HCT116 (cell line): ENCODE data around the gene CCDC92. TPM values are rescaled to one million over a fixed set of nuclear protein-coding genes. Genes with fewer than 3 reads are reported as not detected.

ENCODE experiments used
- ATAC-seq: fragments of 200-7000 bp; cut with Tn5 transposase; 2 replicates; pipeline ENCODE4 v1.9.1; 2020; ENCODE audit warnings: mild to moderate bottlenecking, moderate library complexity
- BruUV-seq: library from RNA; stranded (reverse); fragments of 400-500 nt; replicated peaks from 2 replicates; lab custom pipeline; 2021; lab: Mats Ljungman, UMichigan
- CTCF ChIA-PET: fragments of 300-600 bp; sonication (Branson Sonifier 250); formaldehyde crosslinking; loops from one replicate; lab custom pipeline; 2021; ENCODE audit warnings: antibody characterized with exemption; lab: Charles Lee
- POLR2A ChIA-PET: fragments of 300-600, 350-600 bp; sonication (Branson Sonifier 250); formaldehyde crosslinking; loops from one replicate; lab custom pipeline; 2021; ENCODE audit warnings: antibody characterized with exemption; lab: Charles Lee
- RAD21 ChIA-PET, 2 experiments: fragments of 300-600 bp; sonication (Branson Sonifier 250); formaldehyde crosslinking; loops; one replicate each; lab custom pipeline; 2023; ENCODE audit warnings: low total read pairs in 2 of 2; ENCODE audit not compliant: uncharacterized antibody in 2 of 2, unreplicated experiment in 2 of 2, low non-redundant PET in 1 of 2; lab: Charles Lee
- DNase-seq: peaks from one replicate; pipeline ENCODE4 v3.0.0-alpha.2; 2010; ENCODE audit warnings: low read depth, low spot score
- H2AFZ ChIP-seq: fragments of 200-600 bp; shearing (Covaris generic), sonication (generic); 2 replicates; pipeline ENCODE4 v1.6.1; 2017; ENCODE audit warnings: low read depth, mixed run types, mixed read lengths, antibody characterized with exemption, low read length; ENCODE audit not compliant: poor library complexity, severe bottlenecking
- H3K27ac ChIP-seq: 2 replicates; pipeline ENCODE4 v1.5.1; 2012; ENCODE audit warnings: low read depth, low read length
- H3K27me3 ChIP-seq: fragments of 200-600 bp; sonication (generic); 2 replicates; pipeline ENCODE4 v1.6.1; 2016; ENCODE audit warnings: mixed run types, low read length, mixed read lengths; ENCODE audit not compliant: insufficient read depth
- H3K36me3 ChIP-seq, 2 experiments: fragments of 200-500 bp in 1 of 2; fragments of 200-600 bp in 1 of 2; sonication (Bioruptor generic) in 1 of 2; sonication (generic) in 1 of 2; 2 replicates each; pipeline versions ENCODE4 v1.5.1 to v1.6.1; 2014 to 2016; ENCODE audit warnings: low read length in 2 of 2, inconsistent platforms in 1 of 2, mixed read lengths in 1 of 2, mixed run types in 1 of 2; ENCODE audit not compliant: insufficient read depth in 2 of 2, control insufficient read depth in 1 of 2
- H3K4me1 ChIP-seq, 2 experiments: fragments of 200-600 bp in 1 of 2; sonication (generic) in 1 of 2; 2 replicates each; pipeline versions ENCODE4 v1.5.1 to v1.6.1; 2012 to 2017; ENCODE audit warnings: low read length in 2 of 2, inconsistent platforms in 1 of 2, mild to moderate bottlenecking in 1 of 2, mixed read lengths in 1 of 2, mixed run types in 1 of 2, moderate library complexity in 1 of 2; ENCODE audit not compliant: insufficient read depth in 2 of 2, control insufficient read depth in 1 of 2
- H3K4me2 ChIP-seq: fragments of 200-600 bp; sonication (generic); 2 replicates; pipeline ENCODE4 v1.6.1; 2017; ENCODE audit warnings: mixed run types, low read length, mixed read lengths
- H3K4me3 ChIP-seq, 2 experiments: fragments of 200-600 bp in 1 of 2; sonication (generic) in 1 of 2; replicated peaks in 1 of 2; 2 replicates each; pipeline ENCODE4 v1.5.1; 2011 to 2016; ENCODE audit warnings: low read length in 2 of 2, control low read depth in 1 of 2, low read depth in 1 of 2, mild to moderate bottlenecking in 1 of 2, mixed read lengths in 1 of 2, mixed run types in 1 of 2
- H3K79me2 ChIP-seq: fragments of 200-600 bp; sonication (generic); 2 replicates; pipeline ENCODE4 v1.6.1; 2017; ENCODE audit warnings: mild to moderate bottlenecking, mixed run types, low read length, moderate library complexity, mixed read lengths; ENCODE audit not compliant: insufficient read depth
- H3K9ac ChIP-seq: fragments of 200-600 bp; sonication (generic); 2 replicates; pipeline ENCODE4 v1.6.1; 2016; ENCODE audit warnings: low read length, mixed read lengths
- H3K9me2 ChIP-seq: fragments of 200-600 bp; sonication (generic), shearing (Covaris generic); 2 replicates; pipeline ENCODE4 v1.6.1; 2017; ENCODE audit warnings: mixed run types, mild to moderate bottlenecking, moderate library complexity; ENCODE audit not compliant: insufficient read depth
- H3K9me3 ChIP-seq, 2 experiments: fragments of 200-500 bp in 1 of 2; fragments of 200-600 bp in 1 of 2; sonication (Bioruptor generic) in 1 of 2; sonication (generic) in 1 of 2; 2 replicates each; pipeline ENCODE4 v1.6.1; 2014 to 2017; ENCODE audit warnings: low read length in 2 of 2, mixed read lengths in 2 of 2, inconsistent platforms in 1 of 2, low read depth in 1 of 2, mild to moderate bottlenecking in 1 of 2, mixed run types in 1 of 2, moderate library complexity in 1 of 2; ENCODE audit not compliant: control insufficient read depth in 1 of 2, insufficient read depth in 1 of 2
- H4K20me1 ChIP-seq: fragments of 200-600 bp; sonication (generic), shearing (Covaris generic); 2 replicates; pipeline ENCODE4 v1.6.1; 2017; ENCODE audit warnings: mixed run types, mild to moderate bottlenecking, moderate library complexity; ENCODE audit not compliant: insufficient read depth
- ATF3 ChIP-seq: IDR thresholded peaks from 2 replicates; pipeline ENCODE4 v1.6.1; 2012
- EGR1 ChIP-seq: IDR thresholded peaks from 2 replicates; pipeline ENCODE4 v1.6.1; 2012; ENCODE audit warnings: low read depth
- EZH2phosphoT487 ChIP-seq: fragments of 200-600 bp; IDR thresholded peaks from 2 replicates; pipeline ENCODE4 v1.6.1; 2018; ENCODE audit warnings: antibody characterized with exemption, borderline replicate concordance
- FOSL1 ChIP-seq: IDR thresholded peaks from 2 replicates; pipeline ENCODE4 v1.6.1; 2012; ENCODE audit warnings: low read depth
- JUND ChIP-seq: IDR thresholded peaks from 2 replicates; pipeline ENCODE4 v1.6.1; 2012
- MAX ChIP-seq: IDR thresholded peaks from 2 replicates; pipeline ENCODE4 v1.6.1; 2012
- POLR2A ChIP-seq: IDR thresholded peaks from 2 replicates; pipeline ENCODE4 v1.7.0; 2011; ENCODE audit warnings: borderline replicate concordance; ENCODE audit not compliant: insufficient read depth, insufficient read length; ENCODE audit errors: extremely low read depth
- POLR2AphosphoS5 ChIP-seq: IDR thresholded peaks from 2 replicates; pipeline ENCODE4 v1.6.1; 2011; ENCODE audit warnings: mild to moderate bottlenecking, low read depth, low read length, moderate library complexity
- SIN3A ChIP-seq: IDR thresholded peaks from 2 replicates; pipeline ENCODE4 v1.6.1; 2012; ENCODE audit warnings: low read depth
- SRF ChIP-seq: IDR thresholded peaks from 2 replicates; pipeline ENCODE4 v1.6.1; 2012; ENCODE audit warnings: low read depth
- TCF7L2 ChIP-seq: IDR thresholded peaks from 2 replicates; pipeline ENCODE4 v1.7.0; 2011; ENCODE audit warnings: borderline replicate concordance, inconsistent platforms; ENCODE audit not compliant: insufficient read depth, insufficient read length; ENCODE audit errors: extremely low read depth
- YY1 ChIP-seq: IDR thresholded peaks from 2 replicates; pipeline ENCODE4 v1.6.1; 2011; ENCODE audit warnings: low read length, low read depth, moderate library complexity, mild to moderate bottlenecking; ENCODE audit not compliant: insufficient replicate concordance; ENCODE audit errors: extremely low read depth
- ZFX ChIP-seq: fragments of 450-650 bp; IDR thresholded peaks from 2 replicates; pipeline ENCODE4 v1.6.1; 2017
- intact Hi-C: fragments of 100-400 bp; cut with micrococcal nuclease; formaldehyde crosslinking; loops from 2 replicates; pipeline ENCODE4 v1.10.0; 2022
- total RNA-seq: library from RNA; stranded (reverse); gene quantifications from one replicate; pipeline ENCODE4 v1.2.1, GENCODE V29; 2021; ENCODE audit not compliant: unreplicated experiment

CCDC92 gene
- total RNA-seq, 1 experiment from 2014 or later, result 9.7 TPM

GRCh38 chr12:123949770-123950165 is 22.9 kb downstream of the CCDC92 start:
- POLR2A ChIA-PET, result no interaction called here
- Histone ChIP-seq H3K4me2 (no peak overlapping the region), H4K20me1 (no peaks in the 10 kb centered on the region), H3K9ac (no peak overlapping the region), H2AFZ (no peak overlapping the region), H3K36me3 (no peaks in the 10 kb centered on the region), H3K27me3 (no peaks in the 10 kb centered on the region), H3K79me2 (no peaks in the 10 kb centered on the region), H3K4me1 (no peaks in the 10 kb centered on the region), H3K4me3 (no peak overlapping the region), H3K9me3 (no peaks in the 10 kb centered on the region), H3K9me2 (no peaks in the 10 kb centered on the region), H3K27ac (no peak overlapping the region)
- BruUV-seq, result no TSS peak
- intact Hi-C loops, result no loop called here
- DNase-seq (no peak), ATAC-seq (no peak)
- TF ChIP-seq MAX (no peak), POLR2A (no peak), EZH2phosphoT487 (no peak), ATF3 (no peak), POLR2AphosphoS5 (no peak), EGR1 (no peak), ZFX (no peak), SRF (no peak), TCF7L2 (no peak), SIN3A (no peak), YY1 (no peak), FOSL1 (no peak), JUND (no peak)
- RAD21 ChIA-PET, result no interaction called here
- CTCF ChIA-PET, result no interaction called here
